Measurements from ENCODE around the gene RHOB. TPM values are rescaled to one million over a fixed set of nuclear protein-coding genes. Genes with fewer than 3 reads are reported as not detected.
A peak's percentile ranks its signal among the peaks of the same experiment; 100 is the strongest.

The RHOB gene
- total and polyA plus RNA-seq, 2 of the 13 experiments (the other 11 are each of a cell fraction or from before 2014, with no cell fraction given) = 192 to 268 TPM

- no peak for TF ChIP-seq ZNF564 (CRISPR knock-in tag; IDR thresholded peaks at IDR 0.05)
- no peak for TF ChIP-seq JUNB (CRISPR knock-in tag; IDR thresholded peaks at IDR 0.05; ENCODE audit: borderline replicate concordance)
- peak; percentile 80 for TF ChIP-seq KMT2A (CRISPR knock-in tag; IDR thresholded peaks at IDR 0.05)
- no peak for TF ChIP-seq SATB2 (CRISPR knock-in tag; IDR thresholded peaks at IDR 0.05)
- no peak for TF ChIP-seq ZNF326 (CRISPR knock-in tag; IDR thresholded peaks at IDR 0.05; ENCODE audit: borderline replicate concordance)
- no peak for TF ChIP-seq ATF3 (CRISPR knock-in tag; IDR thresholded peaks at IDR 0.05)
- TF ChIP-seq HINFP (CRISPR knock-in tag; IDR thresholded peaks at IDR 0.05; ENCODE audit: low read depth) = peak; percentile 38; the same call in 1 of the 2 replicates
- TF ChIP-seq ZNF878 (CRISPR knock-in tag; IDR thresholded peaks at IDR 0.05) = no peak
- TF ChIP-seq ISX (CRISPR knock-in tag; conservative IDR thresholded peaks at IDR 0.05) = no peak
- TF ChIP-seq, protein P1, sequence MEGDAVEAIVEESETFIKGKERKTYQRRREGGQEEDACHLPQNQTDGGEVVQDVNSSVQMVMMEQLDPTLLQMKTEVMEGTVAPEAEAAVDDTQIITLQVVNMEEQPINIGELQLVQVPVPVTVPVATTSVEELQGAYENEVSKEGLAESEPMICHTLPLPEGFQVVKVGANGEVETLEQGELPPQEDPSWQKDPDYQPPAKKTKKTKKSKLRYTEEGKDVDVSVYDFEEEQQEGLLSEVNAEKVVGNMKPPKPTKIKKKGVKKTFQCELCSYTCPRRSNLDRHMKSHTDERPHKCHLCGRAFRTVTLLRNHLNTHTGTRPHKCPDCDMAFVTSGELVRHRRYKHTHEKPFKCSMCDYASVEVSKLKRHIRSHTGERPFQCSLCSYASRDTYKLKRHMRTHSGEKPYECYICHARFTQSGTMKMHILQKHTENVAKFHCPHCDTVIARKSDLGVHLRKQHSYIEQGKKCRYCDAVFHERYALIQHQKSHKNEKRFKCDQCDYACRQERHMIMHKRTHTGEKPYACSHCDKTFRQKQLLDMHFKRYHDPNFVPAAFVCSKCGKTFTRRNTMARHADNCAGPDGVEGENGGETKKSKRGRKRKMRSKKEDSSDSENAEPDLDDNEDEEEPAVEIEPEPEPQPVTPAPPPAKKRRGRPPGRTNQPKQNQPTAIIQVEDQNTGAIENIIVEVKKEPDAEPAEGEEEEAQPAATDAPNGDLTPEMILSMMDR (CRISPR knock-in tag; IDR thresholded peaks at IDR 0.05) = 0 out of 2 replicates have a peak, but pooled peaks have one; percentile 17
- TF ChIP-seq EZH2 (conservative IDR thresholded peaks at IDR 0.05; ENCODE audit: low read depth, low read length) = no peak
- TF ChIP-seq HNRNPUL1 (IDR thresholded peaks at IDR 0.05; ENCODE audit: low read depth, low read length) = no peak
- no peak for TF ChIP-seq NR2F1 (CRISPR knock-in tag; IDR thresholded peaks at IDR 0.05)
- TF ChIP-seq, protein P2, sequence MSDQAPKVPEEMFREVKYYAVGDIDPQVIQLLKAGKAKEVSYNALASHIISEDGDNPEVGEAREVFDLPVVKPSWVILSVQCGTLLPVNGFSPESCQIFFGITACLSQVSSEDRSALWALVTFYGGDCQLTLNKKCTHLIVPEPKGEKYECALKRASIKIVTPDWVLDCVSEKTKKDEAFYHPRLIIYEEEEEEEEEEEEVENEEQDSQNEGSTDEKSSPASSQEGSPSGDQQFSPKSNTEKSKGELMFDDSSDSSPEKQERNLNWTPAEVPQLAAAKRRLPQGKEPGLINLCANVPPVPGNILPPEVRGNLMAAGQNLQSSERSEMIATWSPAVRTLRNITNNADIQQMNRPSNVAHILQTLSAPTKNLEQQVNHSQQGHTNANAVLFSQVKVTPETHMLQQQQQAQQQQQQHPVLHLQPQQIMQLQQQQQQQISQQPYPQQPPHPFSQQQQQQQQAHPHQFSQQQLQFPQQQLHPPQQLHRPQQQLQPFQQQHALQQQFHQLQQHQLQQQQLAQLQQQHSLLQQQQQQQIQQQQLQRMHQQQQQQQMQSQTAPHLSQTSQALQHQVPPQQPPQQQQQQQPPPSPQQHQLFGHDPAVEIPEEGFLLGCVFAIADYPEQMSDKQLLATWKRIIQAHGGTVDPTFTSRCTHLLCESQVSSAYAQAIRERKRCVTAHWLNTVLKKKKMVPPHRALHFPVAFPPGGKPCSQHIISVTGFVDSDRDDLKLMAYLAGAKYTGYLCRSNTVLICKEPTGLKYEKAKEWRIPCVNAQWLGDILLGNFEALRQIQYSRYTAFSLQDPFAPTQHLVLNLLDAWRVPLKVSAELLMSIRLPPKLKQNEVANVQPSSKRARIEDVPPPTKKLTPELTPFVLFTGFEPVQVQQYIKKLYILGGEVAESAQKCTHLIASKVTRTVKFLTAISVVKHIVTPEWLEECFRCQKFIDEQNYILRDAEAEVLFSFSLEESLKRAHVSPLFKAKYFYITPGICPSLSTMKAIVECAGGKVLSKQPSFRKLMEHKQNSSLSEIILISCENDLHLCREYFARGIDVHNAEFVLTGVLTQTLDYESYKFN (CRISPR knock-in tag; conservative IDR thresholded peaks at IDR 0.05) = no peak
- no peak for TF ChIP-seq ZNF569 (CRISPR knock-in tag; IDR thresholded peaks at IDR 0.05; ENCODE audit: borderline replicate concordance)
- no peak for TF ChIP-seq AHR (CRISPR knock-in tag; IDR thresholded peaks at IDR 0.05)
- TF ChIP-seq ZNF256 (CRISPR knock-in tag; conservative IDR thresholded peaks at IDR 0.05) = no peak
- no peak for TF ChIP-seq SPEN (CRISPR knock-in tag; IDR thresholded peaks at IDR 0.05; ENCODE audit: low read depth)
- TF ChIP-seq ZSCAN31 (CRISPR knock-in tag; IDR thresholded peaks at IDR 0.05; ENCODE audit: low read depth) = no peak
- TF ChIP-seq, protein P3, sequence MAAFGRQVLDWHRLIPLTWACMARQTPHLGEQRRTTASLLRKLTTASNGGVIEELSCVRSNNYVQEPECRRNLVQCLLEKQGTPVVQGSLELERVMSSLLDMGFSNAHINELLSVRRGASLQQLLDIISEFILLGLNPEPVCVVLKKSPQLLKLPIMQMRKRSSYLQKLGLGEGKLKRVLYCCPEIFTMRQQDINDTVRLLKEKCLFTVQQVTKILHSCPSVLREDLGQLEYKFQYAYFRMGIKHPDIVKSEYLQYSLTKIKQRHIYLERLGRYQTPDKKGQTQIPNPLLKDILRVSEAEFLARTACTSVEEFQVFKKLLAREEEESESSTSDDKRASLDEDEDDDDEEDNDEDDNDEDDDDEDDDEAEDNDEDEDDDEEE (CRISPR knock-in tag; IDR thresholded peaks at IDR 0.05) = no peak; the same call in 1 of the 2 replicates
These were observed 488 bp upstream of the RHOB start (continued) for GRCh38 chr2:20446255-20446916.
